ENCODE data around the gene RHOC. TPM values are rescaled to one million over a fixed set of nuclear protein-coding genes. Genes with fewer than 3 reads are reported as not detected.

The RHOC gene
- 353 to 392 TPM (median 376 TPM) in 5 replicates for total RNA-seq (2022; extraction: Qiagen RNA extraction; ENCODE audit: low read depth)

DNA sequence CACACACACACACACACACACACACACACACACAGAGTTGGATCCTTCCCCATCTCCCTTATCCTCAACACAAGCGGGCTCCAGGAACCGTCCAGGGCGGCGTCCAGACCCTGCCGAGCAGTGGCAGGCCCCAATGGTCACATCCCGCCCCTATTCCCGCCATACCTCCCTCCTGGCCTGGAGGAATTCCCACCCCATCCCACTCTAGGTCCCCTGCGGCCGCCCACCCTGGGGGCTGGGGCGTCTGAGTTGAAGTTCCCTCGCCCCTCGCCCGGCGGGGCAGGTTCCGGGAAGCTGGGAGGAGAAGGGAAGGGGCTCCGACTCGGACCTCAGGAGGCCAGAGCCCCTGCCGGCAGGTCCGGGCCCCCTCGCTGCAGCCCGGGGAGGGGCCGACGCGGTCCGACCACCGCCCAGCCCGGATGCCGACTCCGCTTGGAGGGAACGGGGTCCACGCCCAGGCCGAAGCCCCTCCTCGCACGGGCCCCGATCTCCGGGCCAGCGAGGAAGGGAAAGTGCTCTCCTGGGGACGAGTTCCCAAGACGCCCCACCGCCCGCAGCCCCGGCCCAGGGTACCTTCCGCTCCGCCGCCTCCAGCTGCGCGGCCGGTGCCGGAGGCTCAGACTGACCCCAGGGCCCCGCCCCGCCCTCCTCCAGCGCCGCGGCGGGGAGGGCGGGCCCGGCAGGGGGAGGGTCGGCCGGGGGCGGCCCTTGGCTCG lies at the start of gene RHOC:
RHOC (minus strand) TSS at position 623 of the 716 bp plus-strand sequence. CDS start 3,328 bp downstream, outside the sequence.

DNA sequence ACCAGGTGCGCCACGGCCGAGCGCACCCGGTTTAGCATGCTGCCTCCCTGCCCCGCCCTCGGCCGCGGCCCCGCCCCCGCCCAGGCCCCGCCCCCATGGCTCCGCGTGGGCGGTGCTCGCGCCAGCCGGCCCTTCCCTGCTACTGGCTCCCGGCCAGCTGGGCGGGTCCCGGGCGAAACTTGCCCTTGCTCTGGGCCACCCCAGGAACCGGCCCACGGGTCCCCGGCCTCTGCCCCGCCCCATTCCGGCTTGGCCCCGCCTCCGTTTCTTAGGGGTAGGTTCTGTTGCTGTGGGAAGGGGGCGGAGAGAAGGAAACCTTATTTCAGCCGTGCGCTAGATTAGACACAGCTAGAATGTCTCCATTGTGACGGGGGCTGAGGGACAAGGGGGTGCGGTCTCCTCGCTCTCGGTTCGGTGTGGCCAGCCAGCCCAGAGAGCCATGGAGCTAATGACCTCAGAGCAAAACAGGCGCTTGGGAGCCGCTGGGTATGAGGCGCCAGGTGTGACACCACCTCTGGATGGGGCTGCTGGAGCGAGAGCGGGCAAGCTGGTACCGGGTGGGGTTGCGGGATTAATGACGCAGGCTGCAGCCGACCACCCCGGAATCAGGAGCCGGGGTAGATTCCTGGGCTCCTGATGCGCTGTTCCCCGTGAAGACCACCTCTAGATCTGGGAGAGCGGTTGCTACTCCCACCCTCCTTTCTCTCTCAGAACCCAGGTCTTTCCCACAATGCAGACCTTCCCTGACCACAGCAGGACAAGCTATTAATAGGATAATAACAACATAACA lies 8.5 kb upstream of the RHOC start, which contains the start of gene PPM1J:
PPM1J (minus strand) TSS at position 69 of the 790 bp plus-strand sequence; CDS start at position 38, 31 bp downstream.

DNA sequence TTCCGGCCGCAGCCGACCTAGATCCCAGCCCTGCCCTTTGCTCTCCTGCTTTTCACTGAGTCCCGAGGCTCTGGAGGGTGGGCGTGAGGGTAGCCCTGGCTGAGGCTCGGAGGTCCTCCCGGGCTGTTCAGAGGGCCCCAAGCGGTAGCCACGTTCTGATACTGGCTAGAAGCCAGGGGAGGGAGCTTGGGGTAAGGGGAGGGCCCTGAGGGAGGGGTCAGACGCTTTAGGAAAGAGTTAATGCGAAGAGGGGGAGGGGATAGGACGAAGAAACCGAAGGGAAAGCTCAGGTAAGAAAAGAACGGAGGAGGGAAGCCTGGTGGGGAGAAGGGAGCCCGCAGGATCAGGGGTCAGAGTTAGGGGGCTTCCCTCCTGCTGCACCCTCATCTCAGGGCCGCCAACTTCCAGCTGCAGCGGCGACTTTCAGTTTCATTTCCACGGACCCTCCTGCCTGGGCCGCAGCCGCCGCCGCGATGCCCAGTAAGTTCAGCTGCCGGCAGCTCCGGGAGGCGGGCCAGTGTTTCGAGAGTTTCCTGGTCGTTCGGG lies 32.4 kb downstream of the RHOC start, which contains the start of gene MOV10:
MOV10 (plus strand) TSS at position 220 of the 546 bp plus-strand sequence; CDS start at position 474, 254 bp downstream.

Other genes with a start within 250 kb of the RHOC start
- 0.10 to 0.39 TPM (median 0.17 TPM) in 5 replicates for gene WNT2B, start 198.2 kb downstream of the RHOC start, total RNA-seq (2022; extraction: Qiagen RNA extraction; ENCODE audit: low read depth)
- gene ST7L, start 88.0 kb downstream of the RHOC start, total RNA-seq (2022; extraction: Qiagen RNA extraction; ENCODE audit: low read depth), result 10.6 to 13.5 TPM (median 11.6 TPM) in 5 replicates
- 56.1 to 77.2 TPM (median 63.6 TPM) in 5 replicates for gene CAPZA1, start 87.3 kb downstream of the RHOC start, total RNA-seq (2022; extraction: Qiagen RNA extraction; ENCODE audit: low read depth)
- gene MOV10, start 32.5 kb downstream of the RHOC start, total RNA-seq (2022; extraction: Qiagen RNA extraction; ENCODE audit: low read depth), result 28.0 to 35.1 TPM (median 29.1 TPM) in 5 replicates
- 0.89 to 1.6 TPM (median 0.99 TPM) in 5 replicates for gene PPM1J, start 8.2 kb upstream of the RHOC start, total RNA-seq (2022; extraction: Qiagen RNA extraction; ENCODE audit: low read depth)
- gene SLC16A1, start 249.1 kb upstream of the RHOC start, total RNA-seq (2022; extraction: Qiagen RNA extraction; ENCODE audit: low read depth), result 38.2 to 51.5 TPM (median 46.0 TPM) in 5 replicates

All from A549 treated with GW870086 at 1 μM for 4 hours (cell line).